ENCODE results near the gene ANKDD1A. TPM values are rescaled to one million over a fixed set of nuclear protein-coding genes. Genes with fewer than 3 reads are reported as not detected.

Gene ANKDD1A
- total RNA-seq, 1 experiment from 2014 or later = 0.16 TPM

GRCh38 chr15:64875641-64876223 is 36.0 kb upstream of the ANKDD1A start:
- POLR2A ChIA-PET = no interaction called here
- CTCF ChIA-PET = no interaction called here
- intact Hi-C loops (cut with micrococcal nuclease) = no loop called here
- H3K27ac Mint-ChIP-seq (ENCODE audit: low read depth, unreplicated experiment) = no peak overlapping the region
- H3K36me3 Mint-ChIP-seq (ENCODE audit: insufficient read depth, unreplicated experiment) = no peaks in the 10 kb centered on the region
- no TSS peak for BruUV-seq (replicated peaks)
- H3K9me3 Mint-ChIP-seq (ENCODE audit: unreplicated experiment) = no peaks in the 10 kb centered on the region
- no peaks in the 10 kb centered on the region for H3K27me3 Mint-ChIP-seq (ENCODE audit: insufficient read depth, unreplicated experiment)
- no peak for TF ChIP-seq CTCF (IDR thresholded peaks at IDR 0.05; ENCODE audit: unreplicated experiment)
- H3K4me1 Mint-ChIP-seq (ENCODE audit: insufficient read depth, unreplicated experiment) = no peaks in the 10 kb centered on the region
- H3K4me3 Mint-ChIP-seq (ENCODE audit: unreplicated experiment) = no peak overlapping the region
- DNase-seq (ENCODE audit: unreplicated experiment) = no peak

GRCh38 chr15:64877435-64877834 is 34.3 kb upstream of the ANKDD1A start:
- no peak for TF ChIP-seq CTCF (IDR thresholded peaks at IDR 0.05; ENCODE audit: unreplicated experiment)
- BruUV-seq (replicated peaks) = no TSS peak
- intact Hi-C loops (cut with micrococcal nuclease) = no loop called here
- ChIA-PET CTCF (interaction anchor here (0.6 kb wide), 1 partner anchor 40 kb away, joined by 3 read pairs; no protein-coding TSS in a partner anchor), POLR2A (interaction anchor here (1.4 kb wide), 1 partner anchor 10 kb away, joined by 3 read pairs; no protein-coding TSS in a partner anchor)
- H3K4me3 Mint-ChIP-seq (ENCODE audit: unreplicated experiment) = no peak overlapping the region
- no peaks in the 10 kb centered on the region for H3K4me1 Mint-ChIP-seq (ENCODE audit: insufficient read depth, unreplicated experiment)
- H3K27me3 Mint-ChIP-seq (ENCODE audit: insufficient read depth, unreplicated experiment) = no peaks in the 10 kb centered on the region
- H3K9me3 Mint-ChIP-seq (ENCODE audit: unreplicated experiment) = no peaks in the 10 kb centered on the region
- H3K36me3 Mint-ChIP-seq (ENCODE audit: insufficient read depth, unreplicated experiment) = no peaks in the 10 kb centered on the region
- no peak for DNase-seq (ENCODE audit: unreplicated experiment)
- no peak overlapping the region for H3K27ac Mint-ChIP-seq (ENCODE audit: low read depth, unreplicated experiment)

- Mint-ChIP-seq H3K27ac (ENCODE audit: low read depth, unreplicated experiment) (no peak overlapping the region), H3K4me3 (ENCODE audit: unreplicated experiment) (no peak overlapping the region), H3K27me3 (ENCODE audit: insufficient read depth, unreplicated experiment) (no peaks in the 10 kb centered on the region), H3K4me1 (ENCODE audit: insufficient read depth, unreplicated experiment) (peaks cover 4% of the 10 kb centered on the region), H3K36me3 (ENCODE audit: insufficient read depth, unreplicated experiment) (no peaks in the 10 kb centered on the region), H3K9me3 (ENCODE audit: unreplicated experiment) (no peaks in the 10 kb centered on the region)
- intact Hi-C loops (cut with micrococcal nuclease) = no loop called here
- BruUV-seq (replicated peaks) = no TSS peak
- DNase-seq (ENCODE audit: unreplicated experiment) = no peak
- no peak for TF ChIP-seq CTCF (IDR thresholded peaks at IDR 0.05; ENCODE audit: unreplicated experiment)
- CTCF ChIA-PET = interaction anchor here (0.7 kb wide), 1 partner anchor 8 kb away, joined by 3 read pairs; no protein-coding TSS in a partner anchor
- POLR2A ChIA-PET = no interaction called here
Observed at GRCh38 chr15:64878705-64879104, 33.0 kb upstream of the ANKDD1A start.

GRCh38 chr15:64883100-64883581 is 28.6 kb upstream of the ANKDD1A start:
- DNase-seq (ENCODE audit: unreplicated experiment) = no peak
- Mint-ChIP-seq H3K4me3 (ENCODE audit: unreplicated experiment) (no peak overlapping the region), H3K4me1 (ENCODE audit: insufficient read depth, unreplicated experiment) (peaks cover 9% of the 10 kb centered on the region), H3K36me3 (ENCODE audit: insufficient read depth, unreplicated experiment) (no peaks in the 10 kb centered on the region), H3K27ac (ENCODE audit: low read depth, unreplicated experiment) (no peak overlapping the region), H3K27me3 (ENCODE audit: insufficient read depth, unreplicated experiment) (no peaks in the 10 kb centered on the region), H3K9me3 (ENCODE audit: unreplicated experiment) (no peaks in the 10 kb centered on the region)
- TF ChIP-seq CTCF (IDR thresholded peaks at IDR 0.05; ENCODE audit: unreplicated experiment) = no peak
- intact Hi-C loops (cut with micrococcal nuclease) = no loop called here
- CTCF ChIA-PET = no interaction called here
- POLR2A ChIA-PET = interaction anchor here (0.7 kb wide), 1 partner anchor 308 kb away, joined by 3 read pairs; no protein-coding TSS in a partner anchor
- no TSS peak for BruUV-seq (replicated peaks)

All from MCF 10A (cell line).